Inflammatory macrophage (primary cell): ENCODE results near the gene NQO2.
A peak's percentile ranks its signal among the peaks of the same experiment; 100 is the strongest.
"Not testable (repeated sequence)": the region's sequence is repeated elsewhere in the genome, so short reads cannot be mapped to it uniquely, and the experiment has no call there.

ENCODE experiments used
- DNase-seq, 2 donors: peaks; one replicate each; pipeline ENCODE4 v3.0.0-alpha.2; 2020 to 2022

NQO2 gene

DNA sequence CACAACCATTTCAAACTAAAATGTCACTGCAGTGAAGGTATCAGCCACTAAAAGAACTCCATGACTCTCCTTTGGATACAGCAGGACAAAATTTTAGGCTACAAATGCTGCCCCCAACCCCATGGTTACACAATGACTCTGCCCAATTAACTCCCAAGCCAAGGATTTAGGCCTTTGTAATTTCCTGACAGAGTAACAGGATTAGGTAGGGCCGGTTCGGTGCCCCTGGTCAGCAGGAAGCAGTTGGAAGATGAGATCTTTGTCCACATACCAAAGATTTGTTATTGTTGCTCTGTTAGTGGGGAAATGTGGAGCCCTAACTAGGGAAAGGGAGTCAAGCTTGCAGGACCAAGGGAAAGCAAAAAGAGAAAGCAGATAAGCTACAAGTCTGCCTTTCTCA, 41.9 kb downstream of the NQO2 start:
- DNase-seq: no peak

DNA sequence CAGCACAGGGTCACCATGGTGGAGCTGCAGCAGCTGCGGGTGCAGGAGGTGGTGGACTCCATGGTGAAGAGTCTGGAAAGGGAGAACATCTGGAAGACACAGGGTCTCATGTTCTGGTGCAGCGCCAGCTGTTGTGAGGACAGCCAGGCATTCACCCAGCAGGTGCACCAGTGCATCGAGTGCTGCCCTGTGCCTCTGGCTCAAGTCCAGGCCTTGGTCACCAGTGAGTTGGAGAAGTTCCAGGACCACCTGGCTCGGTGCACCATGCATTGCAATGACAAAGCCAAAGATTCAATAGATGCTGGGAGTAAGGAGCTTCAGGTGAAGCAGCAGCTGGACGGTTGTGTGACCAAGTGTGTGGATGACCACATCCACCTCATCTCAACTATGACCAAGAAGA, 45.7 kb downstream of the NQO2 start:
- no peak for DNase-seq

DNA sequence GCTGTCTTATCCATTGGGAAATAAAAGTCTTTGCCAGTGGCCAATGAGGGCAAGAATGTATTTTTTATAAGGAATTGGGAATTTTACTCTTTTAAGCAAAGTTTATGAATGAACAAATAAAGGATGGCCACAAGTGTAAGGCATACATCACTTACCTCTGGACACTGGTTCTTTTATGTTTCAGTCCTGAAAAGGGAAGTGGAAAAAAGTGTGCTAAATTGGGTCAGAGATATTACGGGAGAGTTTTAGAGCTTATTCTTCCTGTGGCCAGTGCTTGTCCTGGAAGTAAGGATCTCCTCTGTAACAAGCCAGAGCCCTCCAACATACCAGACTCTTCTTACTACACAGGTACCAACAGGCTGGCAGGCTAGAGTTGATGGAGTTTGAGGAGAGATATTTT, 46.1 kb downstream of the NQO2 start:
- DNase-seq: no peak

DNA sequence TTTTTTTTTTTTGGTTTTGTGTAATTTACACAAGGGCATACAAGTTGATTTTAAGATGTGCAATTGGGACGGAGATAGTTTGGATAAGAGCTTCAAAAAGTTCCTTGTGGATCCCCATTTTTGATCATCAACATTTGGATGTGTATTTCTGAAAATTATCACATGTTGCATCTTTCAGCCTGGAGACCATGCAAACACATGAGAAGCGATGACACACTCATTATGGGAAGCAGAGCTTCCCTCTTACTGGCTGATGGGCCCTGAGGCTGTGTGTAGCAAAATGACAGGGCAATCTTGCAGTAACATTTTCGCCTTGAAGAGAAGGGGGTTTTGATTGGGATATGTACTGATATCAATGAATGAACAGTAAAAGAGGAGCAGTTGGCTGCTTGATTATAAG, 46.6 kb downstream of the NQO2 start:
- DNase-seq: peak; percentile 61 to 74

DNA sequence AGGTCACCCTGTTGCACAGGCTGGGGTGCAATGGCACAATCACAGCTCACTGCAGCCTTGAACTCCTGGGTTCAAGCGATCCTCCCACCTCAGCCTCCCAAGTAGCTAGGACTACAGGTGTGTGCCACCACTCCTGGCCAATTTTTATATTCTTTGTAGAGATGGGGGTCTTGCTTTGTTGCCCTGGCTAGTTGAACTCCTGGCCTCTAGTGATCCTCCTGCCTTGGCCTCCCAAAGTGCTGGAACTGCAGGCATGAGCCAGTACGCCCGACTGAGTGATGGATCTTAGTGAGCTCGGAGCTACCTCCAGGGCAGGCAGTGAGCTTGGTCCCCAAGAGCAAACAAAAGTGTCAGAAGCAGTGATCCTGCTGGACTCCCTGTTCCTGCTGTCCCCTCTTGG, 48.3 kb downstream of the NQO2 start:
- not testable (repeated sequence) for DNase-seq

DNA sequence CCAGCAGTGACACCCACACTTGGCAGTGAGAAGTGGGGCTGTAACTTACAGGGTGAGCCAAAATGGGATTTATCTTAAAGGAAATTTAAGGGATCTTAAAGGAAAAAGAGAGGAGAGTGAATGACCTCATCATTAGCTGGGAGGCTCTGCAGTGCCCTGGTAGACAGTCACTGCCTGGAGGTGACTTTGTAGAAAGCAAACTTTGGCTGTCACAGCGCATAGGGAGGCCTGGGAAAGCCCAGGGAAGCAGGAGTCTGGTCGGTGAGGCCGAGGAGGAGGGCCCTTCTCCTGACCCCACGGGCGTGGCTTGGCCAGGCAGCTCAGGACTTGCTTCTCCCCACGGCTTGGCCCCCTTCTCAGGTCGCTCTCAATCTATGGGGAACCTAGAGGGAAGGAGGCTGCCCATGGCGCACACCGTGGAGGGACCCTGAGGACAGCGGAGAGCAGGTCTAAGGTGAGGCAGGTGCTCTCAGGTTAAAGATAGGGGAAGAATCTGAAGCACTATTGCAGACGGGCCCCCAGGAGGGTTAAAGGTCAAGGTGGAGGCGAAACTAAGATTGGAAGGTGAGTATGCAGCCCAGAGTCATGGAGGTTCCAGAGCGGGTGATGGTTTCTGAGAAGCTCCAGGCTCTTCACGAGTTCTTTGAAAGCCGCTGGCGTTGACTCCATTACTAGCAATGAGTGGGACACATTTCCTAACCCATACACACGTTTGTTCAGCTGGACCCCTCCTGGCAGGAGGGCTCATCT, 53.0 kb downstream of the NQO2 start:
- DNase-seq: no peak

DNA sequence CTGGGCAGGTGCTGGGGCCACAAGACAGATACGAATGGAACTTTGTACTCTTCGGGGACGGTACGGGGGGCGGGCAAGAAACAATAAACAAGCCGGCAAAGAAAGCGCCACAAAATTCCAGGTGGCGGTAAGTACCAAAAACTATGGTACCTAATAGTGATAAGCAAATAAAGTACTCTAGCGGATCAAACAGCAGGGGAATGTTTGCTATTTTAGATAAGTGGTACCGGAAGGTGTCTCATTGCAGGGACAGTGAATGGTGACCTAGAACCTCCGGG, 53.5 kb downstream of the NQO2 start:
- no peak for DNase-seq

DNA sequence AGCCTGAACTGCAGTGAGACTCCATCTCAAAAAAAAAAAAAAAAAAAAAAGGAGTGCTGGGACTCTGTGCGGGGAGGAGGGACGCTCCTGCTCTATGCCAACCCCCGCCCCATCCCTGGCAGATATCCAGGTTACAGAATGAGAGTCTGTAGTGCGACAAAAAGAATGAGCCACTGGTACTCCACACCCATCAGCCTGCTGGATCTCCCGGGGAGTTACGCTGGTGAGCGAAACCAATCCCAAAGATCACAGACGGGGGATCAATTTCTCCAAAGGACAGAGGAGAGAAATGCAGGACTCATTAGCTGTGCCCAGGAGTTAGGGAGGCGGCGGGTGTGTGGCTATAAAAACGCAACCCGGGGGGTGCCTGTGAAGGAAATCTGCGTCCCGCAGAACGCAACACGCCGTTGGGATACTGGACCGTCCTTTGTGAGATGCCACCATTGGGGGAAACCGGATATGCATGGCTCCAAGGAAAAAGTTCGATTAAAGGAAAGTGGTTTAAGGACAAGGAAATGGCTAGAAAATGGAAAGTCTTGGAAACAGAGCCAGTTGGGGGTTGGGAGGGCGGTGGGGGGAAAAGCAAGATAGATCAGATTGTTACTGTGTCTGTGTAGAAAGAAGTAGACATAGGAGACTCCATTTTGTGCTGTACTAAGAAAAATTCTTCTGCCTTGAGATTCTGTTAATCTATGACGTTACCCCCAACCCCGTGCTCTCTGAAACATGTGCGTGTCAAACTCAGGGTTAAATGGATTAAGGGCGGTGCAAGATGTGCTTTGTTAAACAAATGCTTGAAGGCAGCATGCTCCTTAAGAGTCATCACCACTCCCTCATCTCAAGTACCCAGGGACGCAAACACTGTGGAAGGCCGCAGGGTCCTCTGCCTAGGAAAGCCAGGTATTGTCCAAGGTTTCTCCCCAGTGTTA, 54.8 kb downstream of the NQO2 start:
- DNase-seq: not testable (repeated sequence)

DNA sequence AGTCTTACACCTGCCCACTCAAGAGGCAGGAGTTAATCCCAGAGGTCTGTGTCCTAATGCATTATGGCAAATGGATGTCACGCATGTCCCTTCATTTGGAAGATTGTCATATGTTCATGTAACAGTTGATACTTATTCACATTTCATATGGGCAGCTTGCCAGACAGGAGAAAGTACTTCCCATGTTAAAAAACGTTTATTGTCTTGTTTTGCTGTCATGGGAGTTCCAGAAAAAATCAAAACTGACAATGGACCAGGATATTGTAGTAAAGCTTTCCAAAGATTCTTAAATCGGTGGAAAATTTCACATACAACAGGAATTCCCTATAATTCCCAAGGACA, 55.4 kb downstream of the NQO2 start:
- not testable (repeated sequence) for DNase-seq

DNA sequence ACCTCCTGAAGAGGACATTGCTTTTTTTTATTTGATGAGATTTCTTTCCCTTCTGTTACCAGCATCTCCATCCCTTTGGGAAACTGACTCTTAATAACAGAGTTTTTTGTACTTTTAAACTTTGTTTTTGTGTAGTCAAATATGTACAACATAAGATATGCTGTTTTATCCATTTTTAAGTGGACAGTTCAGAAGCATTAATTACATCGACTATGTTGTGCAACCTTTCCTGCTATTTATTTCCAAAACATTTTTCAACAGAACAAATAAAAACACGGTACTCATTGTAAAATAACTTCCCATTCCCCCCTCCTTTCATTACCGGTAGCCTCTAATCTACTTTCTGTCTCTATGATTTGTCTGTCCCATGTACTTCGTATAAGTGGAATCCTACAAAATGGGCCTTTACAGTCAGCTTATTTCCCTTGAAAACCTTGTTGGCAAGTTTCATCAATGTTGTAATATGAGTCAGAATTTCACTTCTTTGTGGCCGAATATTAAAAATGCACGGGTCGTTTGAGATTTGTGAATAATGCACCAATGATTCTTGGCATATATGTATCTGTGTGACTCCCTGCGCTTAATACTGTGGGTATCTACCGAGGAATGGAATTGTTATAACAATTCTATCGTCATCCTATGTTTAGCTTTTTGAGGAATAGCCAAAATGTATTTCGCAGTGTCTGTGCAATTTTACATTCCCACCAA, 57.5 kb downstream of the NQO2 start:
- DNase-seq: no peak

DNA sequence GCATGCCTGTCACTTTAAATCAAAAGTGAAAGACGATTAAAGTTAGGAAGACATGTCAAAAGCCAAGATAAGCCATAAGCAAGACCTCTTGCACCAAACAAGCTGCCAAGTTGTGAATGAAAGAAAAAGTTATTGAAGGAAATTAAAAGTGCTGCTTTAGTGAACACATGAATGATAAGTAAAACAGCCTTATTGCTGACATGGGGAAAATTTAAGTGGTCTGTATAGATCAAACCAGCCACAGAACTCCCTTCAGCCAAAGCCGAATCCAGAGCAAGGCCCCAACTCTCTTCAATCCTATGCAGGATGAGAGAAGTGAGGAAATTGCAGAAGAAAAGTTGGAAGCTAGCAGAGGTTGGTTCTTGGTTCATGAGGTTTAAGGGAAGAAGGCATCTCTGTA, 59.3 kb downstream of the NQO2 start:
- peak in 1 of 2 donors; percentile 3 for DNase-seq

DNA sequence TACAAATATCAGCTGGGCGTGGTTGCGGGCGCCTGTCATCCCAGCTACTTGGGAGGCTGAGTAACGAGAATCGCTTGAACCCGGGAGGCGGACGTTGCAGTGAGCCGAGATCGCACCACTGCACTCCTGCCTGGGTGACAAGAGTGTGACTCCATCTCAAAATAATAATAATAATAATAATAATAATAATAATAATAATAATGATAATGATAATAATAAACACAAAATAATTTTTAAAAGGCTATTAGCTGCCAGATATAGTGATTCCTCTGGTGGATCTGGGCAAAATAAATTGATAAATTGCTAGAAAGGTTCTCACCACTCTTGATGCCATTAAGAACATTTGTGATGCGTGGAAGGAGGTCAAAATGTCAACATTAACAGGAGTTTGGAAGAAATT, 60.4 kb downstream of the NQO2 start:
- not testable (repeated sequence) for DNase-seq

DNA sequence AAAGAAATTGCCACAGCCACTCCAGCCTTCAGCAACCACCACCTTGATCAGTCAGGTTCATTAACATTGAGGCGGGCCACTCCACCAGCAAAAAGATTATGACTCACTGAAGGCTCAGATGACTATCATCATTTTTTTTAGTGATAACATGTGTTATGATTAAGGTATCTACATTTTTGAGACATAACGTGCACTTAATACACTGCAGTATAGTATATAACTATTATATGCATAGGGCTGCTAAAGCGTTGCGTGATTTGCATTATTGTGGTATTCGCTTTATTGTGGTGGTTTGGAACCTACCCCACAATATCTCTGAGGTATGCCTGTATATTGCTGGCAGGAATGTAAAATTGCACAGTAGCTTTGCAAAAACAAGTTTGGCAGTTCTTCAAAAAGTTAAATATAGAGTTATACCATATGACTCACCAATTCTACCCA, 61.8 kb downstream of the NQO2 start:
- no peak for DNase-seq

DNA sequence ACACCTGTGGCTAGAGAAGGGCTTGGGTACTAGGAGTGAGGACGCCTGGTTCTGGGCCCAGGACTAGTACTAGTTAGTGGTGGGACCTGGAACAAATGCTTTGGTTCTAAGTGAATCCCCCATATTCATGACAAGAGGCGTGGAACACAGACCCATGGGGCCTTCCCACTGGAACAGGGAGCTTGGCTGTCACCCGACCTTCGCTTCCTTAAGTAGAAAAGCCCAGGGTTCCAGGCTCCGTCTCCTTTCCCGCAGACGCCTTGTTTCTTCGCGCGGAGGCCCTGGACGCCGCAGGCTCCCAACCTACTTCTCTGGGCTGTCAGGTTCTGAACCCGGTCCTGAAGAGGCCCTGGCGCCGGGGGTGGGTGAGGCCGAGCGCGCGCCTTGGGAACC, 63.6 kb downstream of the NQO2 start:
- peak in 1 of 2 donors; percentile 19 for DNase-seq

DNA sequence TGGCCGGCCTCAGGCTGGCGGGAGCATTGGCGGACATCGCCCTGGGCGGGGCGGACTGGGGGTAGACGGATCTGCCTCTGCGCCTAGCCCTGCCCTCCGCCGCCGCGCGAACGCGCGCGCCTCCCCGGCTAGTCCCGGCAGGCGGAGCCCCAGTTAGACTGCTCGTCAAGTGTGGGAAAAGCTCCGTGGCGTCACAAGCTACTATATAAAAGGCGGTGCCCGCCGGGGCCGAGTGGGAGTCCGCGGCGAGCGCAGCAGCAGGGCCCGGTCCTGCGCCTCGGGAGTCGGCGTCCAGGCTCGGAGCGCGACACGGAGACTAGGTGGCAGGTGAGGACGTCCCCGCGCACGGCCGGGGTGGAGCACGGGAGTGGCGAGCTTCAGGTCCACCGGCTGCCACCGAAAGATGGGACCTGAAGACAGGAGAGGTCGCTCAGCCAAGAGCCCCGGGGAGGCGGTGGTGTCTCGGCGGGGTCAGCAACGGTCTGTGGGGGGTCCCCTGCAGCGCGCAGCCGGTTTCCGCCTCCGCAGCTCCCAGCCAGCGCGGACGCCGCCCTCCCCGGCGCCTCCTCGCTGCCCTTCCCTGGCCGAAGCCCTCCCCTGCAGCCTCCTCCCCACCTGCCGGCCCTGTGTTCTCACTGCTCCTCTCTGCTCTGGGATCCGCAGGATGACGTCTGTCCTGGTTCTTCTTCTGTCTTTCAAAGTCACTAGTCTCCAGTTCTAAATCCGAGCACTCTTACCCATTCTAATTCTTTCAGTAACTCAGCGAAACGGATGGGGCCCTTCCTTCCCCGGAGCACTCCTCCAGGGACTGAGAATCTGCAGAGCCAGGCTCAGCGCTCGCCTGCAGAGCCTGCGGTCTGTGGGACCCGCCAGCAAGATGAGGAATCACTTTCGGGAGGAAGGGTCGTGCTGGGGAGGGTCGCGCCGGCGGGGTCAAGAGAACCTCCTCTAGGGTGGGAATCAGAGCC, 64.3 kb downstream of the NQO2 start:
- DNase-seq: peak; percentile 97 to 98

DNA sequence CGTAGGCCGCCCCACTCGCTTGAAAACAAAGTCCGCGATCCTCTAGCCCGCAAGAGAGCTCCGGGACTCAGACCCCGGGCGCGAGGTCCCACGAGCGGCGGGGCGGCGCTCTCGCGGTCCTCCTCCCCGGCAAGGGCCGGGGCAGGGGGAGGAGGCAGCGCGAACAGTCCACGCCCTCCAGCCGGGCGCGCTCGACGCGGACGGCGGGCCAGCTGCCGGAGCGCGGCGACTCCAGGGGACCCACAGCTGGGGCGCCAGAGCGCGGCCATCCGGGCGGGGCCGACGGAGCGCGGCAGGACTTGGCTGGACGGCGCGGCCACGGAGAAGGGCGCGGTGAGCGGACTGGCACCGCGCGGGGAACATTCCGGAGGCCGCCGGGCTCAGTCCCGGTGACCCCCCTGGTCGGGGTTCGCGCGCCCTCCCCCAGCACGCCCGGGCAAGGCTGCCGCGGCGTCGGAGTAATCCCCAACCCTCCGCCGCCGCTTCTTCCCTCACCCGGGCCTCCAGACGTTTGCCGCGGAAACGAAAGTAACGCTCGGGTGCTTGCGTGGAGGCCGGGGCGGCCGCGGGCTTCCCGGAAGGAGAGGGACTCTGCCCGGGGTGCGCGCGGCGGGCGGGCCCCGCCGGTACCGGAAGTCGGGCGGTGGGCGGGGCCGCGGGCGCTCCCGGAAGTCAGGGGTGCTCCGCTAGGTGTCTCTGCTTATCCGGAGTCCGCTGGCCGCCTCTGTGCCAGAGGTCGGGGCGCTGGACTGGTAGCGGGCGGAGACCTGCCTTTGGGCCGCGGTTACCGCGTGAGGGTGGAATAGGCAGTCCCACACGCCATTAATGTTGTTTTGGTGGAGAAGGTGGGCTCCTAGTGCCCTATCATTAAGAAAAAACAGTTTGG, 68.9 kb downstream of the NQO2 start, which contains the start of gene RIPK1:
Gene RIPK1 (plus strand): TSS at position 166 of the 886 bp plus-strand sequence. CDS start 8,330 bp downstream, outside the sequence.
- peak; percentile 92 to 95 for DNase-seq
